HG02884 (cell line): ENCODE results near the gene ABAT.
"Not testable (repeated sequence)": the region's sequence is repeated elsewhere in the genome, so short reads cannot be mapped to it uniquely, and the experiment has no call there.

Source experiments
- ATAC-seq: cut with Tn5 transposase; IDR thresholded peaks from one replicate; pipeline ENCODE4 v1.9.1; 2021; ENCODE audit warnings: mild to moderate bottlenecking, moderate library complexity; ENCODE audit not compliant: unreplicated experiment

The ABAT gene

GRCh38 chr16:8774208-8774607 is 99.8 kb downstream of the ABAT start:
- ATAC-seq: no peak

- ATAC-seq: no peak
Measured at GRCh38 chr16:8775359-8775758, 100.9 kb downstream of the ABAT start.

DNA sequence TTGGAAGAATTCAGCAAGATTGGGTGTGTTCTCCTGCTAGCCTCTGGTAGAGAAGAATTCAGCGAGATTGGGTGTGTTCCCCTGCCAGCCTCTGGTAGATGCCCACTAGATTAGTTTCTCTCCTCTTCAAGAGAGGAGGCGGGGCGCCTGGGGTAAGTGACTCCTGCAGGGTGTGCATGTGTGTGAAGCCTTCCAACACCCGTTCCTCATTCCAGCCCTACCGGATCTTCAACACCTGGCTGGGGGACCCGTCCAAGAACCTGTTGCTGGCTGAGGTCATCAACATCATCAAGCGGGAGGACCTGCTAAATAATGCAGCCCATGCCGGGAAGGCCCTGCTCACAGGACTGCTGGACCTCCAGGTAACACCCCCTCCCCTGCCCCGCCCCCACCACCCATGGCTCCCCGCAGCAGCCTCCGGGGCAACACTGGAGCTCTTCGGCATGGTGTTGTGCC is 101.7 kb downstream of the ABAT start:
- no peak for ATAC-seq

DNA sequence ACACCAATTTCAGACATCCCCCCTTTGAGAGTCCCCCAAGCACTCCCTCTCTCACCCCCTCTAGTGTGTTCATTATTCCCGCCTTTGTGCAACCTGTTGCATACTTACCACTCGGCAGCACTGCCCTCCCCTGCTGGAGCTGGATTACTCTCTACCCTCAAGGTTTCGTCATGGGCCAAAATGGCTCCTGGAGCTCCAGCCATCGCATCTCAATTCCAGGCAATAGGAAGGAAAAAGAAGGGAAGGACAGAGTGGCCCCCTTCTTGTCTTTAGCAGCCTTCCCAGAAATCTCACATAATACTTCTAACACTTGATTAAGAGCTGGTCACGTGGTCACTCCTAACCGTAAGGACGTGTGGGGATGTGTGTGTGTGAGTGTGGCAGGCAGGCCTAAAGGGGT is 102.8 kb downstream of the ABAT start:
- no peak for ATAC-seq

DNA sequence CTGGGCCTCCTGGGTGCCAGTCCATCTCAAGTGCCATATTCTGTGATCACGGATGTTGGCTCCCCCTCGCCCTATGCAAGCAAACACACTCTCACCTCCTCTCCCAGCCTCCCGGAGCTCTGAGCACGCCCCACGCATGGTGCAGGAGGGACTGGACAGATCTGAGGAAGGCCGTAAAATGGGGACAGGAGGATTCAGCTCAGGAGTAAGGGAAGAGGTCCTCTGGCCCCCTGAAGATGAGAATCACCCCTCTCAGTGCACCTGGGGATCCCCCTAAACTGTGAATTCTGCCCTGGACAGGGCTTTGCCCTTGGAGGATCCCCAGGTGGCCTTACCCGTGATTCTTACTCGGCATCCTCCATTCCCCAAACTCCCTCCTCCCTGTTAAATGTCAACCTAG is 107.4 kb downstream of the ABAT start:
- ATAC-seq: no peak

GRCh38 chr16:8782673-8783072 is 108.3 kb downstream of the ABAT start:
- ATAC-seq: no peak

GRCh38 chr16:8785408-8785807 is 111.0 kb downstream of the ABAT start:
- no peak for ATAC-seq

- not testable (repeated sequence) for ATAC-seq
Measured at GRCh38 chr16:8786316-8786715, 111.9 kb downstream of the ABAT start.

DNA sequence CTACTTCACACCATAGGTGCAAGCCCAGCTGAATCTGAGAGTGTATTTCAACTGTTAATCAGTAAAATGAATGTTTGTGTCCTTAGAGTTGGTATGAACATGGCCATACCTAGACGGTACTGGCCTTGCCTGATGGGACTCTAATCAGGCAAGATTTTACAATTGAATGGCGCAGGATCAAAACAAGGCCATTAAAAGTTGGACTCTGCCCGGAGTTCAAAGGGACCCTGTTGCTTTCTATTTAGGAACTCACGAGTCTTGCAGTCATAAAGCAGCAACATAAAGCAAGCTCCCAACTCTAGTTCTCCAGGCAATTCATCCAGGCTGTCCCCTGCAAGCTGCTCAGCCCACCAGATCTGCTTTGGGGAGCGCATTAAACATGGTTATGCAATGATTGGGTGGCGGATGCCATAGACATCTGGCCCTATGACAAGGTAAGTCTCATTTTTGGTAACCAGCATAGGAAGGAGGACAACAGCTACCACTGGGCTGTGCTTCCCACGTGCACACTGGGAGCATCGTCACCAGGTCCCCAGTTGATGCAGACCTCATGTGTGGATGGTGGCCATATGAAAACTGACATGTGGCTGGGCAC is 114.3 kb downstream of the ABAT start:
- ATAC-seq: no peak

DNA sequence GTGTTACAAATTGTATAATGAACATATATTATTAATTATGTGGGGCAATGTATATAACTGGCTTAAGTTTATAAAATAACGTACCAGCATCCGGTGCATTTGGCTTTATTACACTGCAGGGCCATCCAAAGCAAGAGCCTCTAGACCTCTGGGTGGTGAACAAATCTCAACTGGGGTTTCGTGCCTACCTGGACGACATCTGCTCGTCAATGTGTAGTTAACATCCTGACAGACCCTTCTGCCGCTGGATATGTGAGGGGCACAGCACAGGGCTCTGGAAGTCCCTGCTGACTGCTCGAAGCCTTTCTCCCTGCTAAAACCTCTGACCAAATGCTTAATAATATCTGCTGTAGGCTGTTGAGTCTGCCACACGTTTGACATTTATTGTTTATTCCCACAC is 120.7 kb downstream of the ABAT start:
- ATAC-seq: no peak

DNA sequence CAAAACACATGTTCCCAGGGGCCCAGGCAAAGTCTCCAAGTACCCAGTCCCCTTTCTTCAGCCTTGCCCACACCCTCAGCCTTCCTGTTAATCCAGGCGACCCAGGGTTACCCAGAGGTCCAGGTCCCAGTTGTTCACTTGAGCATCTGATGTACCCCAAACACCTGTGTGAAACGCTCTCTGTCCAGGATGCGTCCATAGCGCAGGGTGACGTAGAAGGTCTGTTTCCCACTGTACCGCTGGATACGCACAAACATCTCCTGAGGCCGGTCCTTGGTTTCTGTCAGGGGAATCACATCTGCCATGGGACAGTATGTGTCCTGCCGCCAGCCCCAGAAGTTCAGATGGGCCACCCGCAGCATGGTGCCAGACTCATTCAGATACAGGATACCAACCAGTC is 121.4 kb downstream of the ABAT start:
- ATAC-seq: no peak

- ATAC-seq: no peak
Measured at GRCh38 chr16:8796469-8797363, 122.3 kb downstream of the ABAT start.

GRCh38 chr16:8797364-8798173 is 123.2 kb downstream of the ABAT start, which contains the start of the genes PMM2 and TMEM186:
Gene PMM2, plus strand, starts transcription at chr16:8797839. Its CDS starts 44 bp downstream, at chr16:8797883.
Gene TMEM186, minus strand, starts transcription at chr16:8797639. Its CDS starts 25 bp downstream, at chr16:8797614.
- peak; percentile 91 for ATAC-seq

DNA sequence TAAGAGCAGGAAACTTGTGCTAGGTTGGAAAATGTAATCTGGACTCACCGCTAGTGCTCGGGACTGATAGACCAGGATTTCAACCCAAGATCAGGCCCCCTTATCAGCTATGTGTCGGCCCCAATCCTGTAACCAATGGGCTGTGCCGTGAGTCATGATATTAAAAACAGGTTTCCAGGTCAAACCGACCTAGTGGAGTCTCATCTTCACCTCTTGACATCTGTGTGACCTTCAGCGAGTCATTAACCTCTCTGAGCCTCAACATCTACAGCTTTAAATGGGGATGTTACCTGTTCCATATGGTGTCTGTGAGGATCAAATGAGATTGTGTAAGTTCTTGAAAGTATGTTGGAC is 123.7 kb downstream of the ABAT start:
- peak; percentile 3 for ATAC-seq

DNA sequence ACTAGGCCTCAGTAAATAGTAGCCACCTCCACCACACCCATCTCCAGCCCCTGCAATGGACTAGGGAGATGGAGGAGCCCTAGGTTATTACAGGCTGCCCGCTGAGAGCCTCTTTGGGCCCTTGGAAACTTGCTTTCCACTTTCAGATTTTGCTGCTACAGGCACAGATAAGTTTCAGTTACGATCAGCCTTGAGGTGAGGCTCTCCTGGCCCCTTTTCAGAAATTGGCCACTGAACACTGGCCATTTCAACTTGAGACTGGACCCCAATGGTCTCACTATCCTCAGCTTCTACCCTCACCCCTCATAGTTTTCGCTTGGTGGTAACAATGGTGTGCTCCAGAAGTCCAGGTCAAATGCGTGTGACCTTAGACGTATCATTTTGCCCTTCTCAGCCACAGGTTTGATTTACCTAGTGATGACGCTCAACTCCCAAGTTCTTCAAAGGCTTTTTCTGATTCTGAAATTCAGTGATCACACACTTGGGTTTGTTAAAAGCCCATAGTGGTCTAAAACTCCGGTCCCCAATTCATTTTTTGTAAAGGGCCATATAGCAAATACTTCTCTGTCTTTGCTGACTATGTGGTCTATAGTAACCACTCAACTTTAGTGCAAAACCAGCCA is 124.2 kb downstream of the ABAT start:
- ATAC-seq: no peak

- no peak for ATAC-seq
Measured at GRCh38 chr16:8801701-8802100, 127.3 kb downstream of the ABAT start.

DNA sequence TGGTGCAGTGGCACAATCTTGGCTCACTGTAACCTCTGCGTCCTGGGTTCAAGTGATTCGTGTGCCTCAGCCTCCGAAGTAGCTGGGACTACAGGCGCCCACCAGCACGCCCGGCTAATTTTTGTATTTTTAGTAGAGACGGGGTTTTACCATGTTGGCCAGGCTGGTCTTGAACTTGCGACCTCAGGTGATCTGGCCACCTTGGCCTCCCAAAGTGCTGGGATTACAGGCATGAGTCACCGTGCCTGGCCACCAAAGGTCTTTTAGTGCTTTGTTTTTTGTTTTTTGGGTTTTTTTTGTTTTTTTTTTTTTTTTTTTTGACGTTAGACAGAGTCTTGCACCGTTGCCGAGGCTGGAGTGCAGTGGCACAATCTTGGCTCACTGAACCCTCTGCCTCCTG is 129.3 kb downstream of the ABAT start:
- ATAC-seq: not testable (repeated sequence)

DNA sequence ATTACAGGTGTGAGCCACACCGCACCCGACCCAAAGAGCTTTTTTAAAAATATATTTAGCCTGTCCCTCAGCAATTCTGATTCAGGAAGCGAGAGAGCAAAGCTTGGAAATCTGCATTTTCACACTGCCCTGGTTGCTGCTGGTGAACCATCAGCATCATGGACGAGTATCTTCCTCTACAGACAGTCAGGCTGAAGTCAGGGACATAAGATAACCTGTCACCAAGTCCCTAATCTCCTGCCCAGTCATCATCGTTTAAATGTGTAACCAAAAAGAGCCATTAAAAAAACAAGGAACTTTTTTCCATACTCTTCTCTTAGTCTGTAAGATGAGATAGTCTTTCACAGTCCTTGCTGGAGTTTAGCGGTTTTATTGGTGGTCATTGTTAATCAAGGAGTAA is 129.9 kb downstream of the ABAT start:
- ATAC-seq: no peak

- ATAC-seq: no peak
Measured at GRCh38 chr16:8806272-8806983, 132.0 kb downstream of the ABAT start.

DNA sequence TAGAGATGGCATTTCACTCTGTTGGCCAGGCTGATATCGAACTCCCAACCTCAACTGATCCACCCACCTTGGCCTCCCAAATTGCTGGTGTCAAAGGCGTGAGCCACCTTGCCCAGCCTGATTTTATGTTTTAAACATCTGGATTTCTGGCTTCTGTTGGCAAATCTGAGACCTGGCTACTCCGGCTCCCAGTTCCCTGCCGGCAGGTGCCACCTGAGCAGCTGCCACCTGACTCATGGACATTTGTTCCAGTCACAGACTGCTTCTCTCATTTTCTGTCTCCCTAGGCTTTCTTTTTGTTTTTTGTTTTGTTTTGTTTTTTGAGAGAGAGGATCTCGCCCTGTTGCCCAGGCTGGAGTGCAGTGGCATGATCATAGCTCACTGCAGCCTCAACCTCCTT is 132.8 kb downstream of the ABAT start:
- ATAC-seq: no peak
